PC-9 (cell line): ENCODE results near the gene IGSF6. TPM values are rescaled to one million over a fixed set of nuclear protein-coding genes. Genes with fewer than 3 reads are reported as not detected.

ENCODE experiments used
- BruUV-seq: library from RNA; stranded (reverse); fragments of 400-500 nt; replicated peaks from 2 replicates; lab custom pipeline; 2021; lab: Mats Ljungman, UMichigan
- CTCF ChIA-PET: fragments of 300-600 bp; sonication (Branson Sonifier 250); formaldehyde crosslinking; loops from one replicate; lab custom pipeline; 2022; ENCODE audit warnings: antibody characterized with exemption; lab: Charles Lee
- POLR2A ChIA-PET: fragments of 300-600 bp; sonication (Branson Sonifier 250); formaldehyde crosslinking; loops from one replicate; lab custom pipeline; 2022; ENCODE audit warnings: antibody characterized with exemption; ENCODE audit not compliant: unreplicated experiment; lab: Charles Lee
- DNase-seq, 2 experiments: peaks; one replicate each; pipeline versions ENCODE4 v3.0.0 to v3.0.0-alpha.2; 2015 to 2022; ENCODE audit warnings: mixed read lengths in 1 of 2
- H2AFZ ChIP-seq: fragments of 200-600 bp; sonication (generic); 2 replicates; pipeline ENCODE4 v1.8.1; 2017; ENCODE audit warnings: antibody characterized with exemption
- H3F3A ChIP-seq: fragments of 200-600 bp; sonication (generic); 2 replicates; pipeline ENCODE4 v1.8.1; 2017; ENCODE audit warnings: antibody characterized with exemption, mild to moderate bottlenecking, low read depth; ENCODE audit not compliant: insufficient read depth
- H3K27ac ChIP-seq: fragments of 200-600 bp; sonication (generic); 2 replicates; pipeline ENCODE4 v1.6.1; 2016; ENCODE audit warnings: mixed run types
- H3K27me3 ChIP-seq: fragments of 200-600 bp; sonication (generic); 2 replicates; pipeline ENCODE4 v1.6.1; 2016; ENCODE audit warnings: low read depth, mixed run types; ENCODE audit not compliant: insufficient read depth
- H3K36me3 ChIP-seq: fragments of 200-600 bp; sonication (generic); 2 replicates; pipeline ENCODE4 v1.6.1; 2016; ENCODE audit warnings: low read depth, mixed run types
- H3K4me1 ChIP-seq: fragments of 200-600 bp; sonication (generic); replicated peaks from 2 replicates; pipeline ENCODE4 v1.6.1; 2016; ENCODE audit warnings: mixed run types; ENCODE audit not compliant: insufficient read depth
- H3K4me2 ChIP-seq: fragments of 200-600 bp; sonication (generic); 2 replicates; pipeline ENCODE4 v1.6.1; 2017; ENCODE audit warnings: mixed run types
- H3K4me3 ChIP-seq: fragments of 200-600 bp; sonication (generic); 2 replicates; pipeline ENCODE4 v1.6.1; 2016; ENCODE audit warnings: mixed run types
- H3K79me2 ChIP-seq: fragments of 200-600 bp; sonication (generic); 2 replicates; pipeline ENCODE4 v1.6.1; 2017; ENCODE audit warnings: low read depth, mixed run types
- H3K9me2 ChIP-seq: fragments of 200-600 bp; sonication (generic); 2 replicates; pipeline ENCODE4 v1.8.1; 2017; ENCODE audit warnings: mild to moderate bottlenecking; ENCODE audit not compliant: insufficient read depth
- H3K9me3 ChIP-seq: fragments of 200-600 bp; sonication (generic); 2 replicates; pipeline ENCODE4 v1.8.1; 2016; ENCODE audit warnings: low read depth; ENCODE audit not compliant: insufficient read depth
- H4K20me1 ChIP-seq: fragments of 200-600 bp; sonication (generic); 2 replicates; pipeline ENCODE4 v1.8.1; 2017; ENCODE audit not compliant: insufficient read depth
- EZH2 ChIP-seq: fragments of 200-600 bp; sonication (generic); IDR thresholded peaks from 2 replicates; pipeline ENCODE4 v1.8.0; 2017; ENCODE audit warnings: antibody characterized with exemption, low read depth
- intact Hi-C: fragments of 100-400 bp; cut with micrococcal nuclease; formaldehyde crosslinking; loops from one replicate; pipeline ENCODE4 v1.10.0; 2022; ENCODE audit not compliant: unreplicated experiment
- total RNA-seq: library from RNA; stranded (reverse); gene quantifications from 2 replicates; pipeline ENCODE4 v1.2.3, GENCODE V29; 2021
- TF ChIP-seq, protein P1 (sequence below): fragments of 200-600 bp; sonication (generic); conservative IDR thresholded peaks from 2 replicates; pipeline ENCODE4 v1.6.1; 2017; ENCODE audit warnings: mixed run types, antibody characterized with exemption, mild to moderate bottlenecking, moderate library complexity

Gene IGSF6
- total RNA-seq, 1 experiment from 2014 or later, result not detected

DNA sequence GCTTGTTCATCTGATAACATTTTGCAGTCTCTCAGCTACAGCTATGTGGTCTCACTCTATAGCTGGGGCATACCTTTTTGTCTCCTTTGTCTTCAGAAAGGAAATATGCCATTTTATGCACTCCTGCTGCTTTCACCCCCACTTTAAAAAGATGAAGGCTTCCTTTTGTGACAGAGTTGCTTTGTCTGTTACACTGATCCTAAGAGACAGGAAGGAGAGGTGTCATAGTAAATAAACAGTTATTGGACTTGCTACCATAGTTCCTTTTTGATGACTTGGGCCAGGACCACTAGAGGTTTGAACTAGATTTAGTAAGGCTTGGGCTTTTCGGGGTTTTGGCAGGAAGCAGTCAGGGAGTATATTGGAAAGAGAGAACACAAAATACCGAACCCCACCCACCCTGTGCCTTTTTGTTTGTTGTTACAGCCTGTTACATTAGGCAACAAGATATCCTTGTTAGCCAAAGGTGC, 54.8 kb downstream of the IGSF6 start:
- Histone ChIP-seq H3K36me3 (no peaks in the 10 kb centered on the region), H3K4me1 (peaks cover 22% of the 10 kb centered on the region), H3K9me3 (no peaks in the 10 kb centered on the region), H4K20me1 (peaks cover 3% of the 10 kb centered on the region; the same call in 1 of the 2 replicates), H3K9me2 (no peaks in the 10 kb centered on the region), H3K79me2 (peaks cover 28% of the 10 kb centered on the region), H3K27me3 (no peaks in the 10 kb centered on the region), H3F3A (no peaks in the 10 kb centered on the region), H3K4me3 (no peak overlapping the region), H2AFZ (no peak overlapping the region), H3K4me2 (no peak overlapping the region), H3K27ac (no peak overlapping the region)
- no peak for TF ChIP-seq EZH2
- TF ChIP-seq, protein P1, sequence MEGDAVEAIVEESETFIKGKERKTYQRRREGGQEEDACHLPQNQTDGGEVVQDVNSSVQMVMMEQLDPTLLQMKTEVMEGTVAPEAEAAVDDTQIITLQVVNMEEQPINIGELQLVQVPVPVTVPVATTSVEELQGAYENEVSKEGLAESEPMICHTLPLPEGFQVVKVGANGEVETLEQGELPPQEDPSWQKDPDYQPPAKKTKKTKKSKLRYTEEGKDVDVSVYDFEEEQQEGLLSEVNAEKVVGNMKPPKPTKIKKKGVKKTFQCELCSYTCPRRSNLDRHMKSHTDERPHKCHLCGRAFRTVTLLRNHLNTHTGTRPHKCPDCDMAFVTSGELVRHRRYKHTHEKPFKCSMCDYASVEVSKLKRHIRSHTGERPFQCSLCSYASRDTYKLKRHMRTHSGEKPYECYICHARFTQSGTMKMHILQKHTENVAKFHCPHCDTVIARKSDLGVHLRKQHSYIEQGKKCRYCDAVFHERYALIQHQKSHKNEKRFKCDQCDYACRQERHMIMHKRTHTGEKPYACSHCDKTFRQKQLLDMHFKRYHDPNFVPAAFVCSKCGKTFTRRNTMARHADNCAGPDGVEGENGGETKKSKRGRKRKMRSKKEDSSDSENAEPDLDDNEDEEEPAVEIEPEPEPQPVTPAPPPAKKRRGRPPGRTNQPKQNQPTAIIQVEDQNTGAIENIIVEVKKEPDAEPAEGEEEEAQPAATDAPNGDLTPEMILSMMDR, result no peak
- CTCF ChIA-PET, result no interaction called here
- POLR2A ChIA-PET, result interaction anchor here (0.7 kb wide), 2 partner anchors 12 to 106 kb away, joined by 3 to 4 read pairs; no protein-coding TSS in a partner anchor
- BruUV-seq, result no TSS peak
- intact Hi-C loops, result loop anchor here (5.0 kb wide), 1 partner anchor 40 kb away; no protein-coding TSS in a partner anchor
- no peak for DNase-seq

DNA sequence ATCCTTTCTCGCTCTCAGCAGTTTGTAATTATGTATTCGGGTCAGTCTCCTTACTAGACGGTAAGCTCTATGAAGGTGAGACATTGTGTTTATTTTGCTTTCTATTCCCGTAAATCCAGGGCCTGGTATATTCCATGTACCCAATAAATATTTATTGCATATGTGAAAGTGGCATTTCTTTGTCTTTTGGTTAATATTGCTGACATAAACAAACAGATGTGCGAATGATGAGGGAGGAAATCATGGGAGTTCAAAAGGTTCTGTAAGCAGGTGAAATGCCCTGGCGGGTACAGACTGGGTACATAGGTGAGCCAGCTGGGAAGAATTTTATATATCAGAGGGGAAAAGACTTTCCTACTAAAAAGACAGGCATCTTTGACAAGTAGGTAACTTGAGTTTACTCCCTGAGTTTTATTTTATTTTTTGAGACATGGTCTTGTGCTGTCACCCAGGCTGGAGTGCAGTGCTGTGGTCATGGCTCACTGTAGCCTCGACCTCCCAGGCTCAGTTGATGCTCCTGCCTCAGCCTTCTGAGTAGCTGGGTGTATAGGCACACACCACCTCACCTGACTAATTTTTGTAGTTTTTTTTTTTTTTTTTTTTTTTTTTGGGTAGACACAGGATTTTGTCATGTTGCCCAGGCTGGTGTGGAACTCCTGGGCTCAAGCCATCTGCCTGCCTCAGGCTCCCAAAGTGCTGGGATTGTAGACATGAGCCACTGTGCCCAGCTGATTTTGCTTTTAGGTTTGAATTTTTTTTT, 58.7 kb downstream of the IGSF6 start:
- no peaks in the 10 kb centered on the region for H3K36me3 ChIP-seq
- no peaks in the 10 kb centered on the region for H3K27me3 ChIP-seq
- BruUV-seq, result no TSS peak
- H3F3A ChIP-seq, result peaks cover 30% of the 10 kb centered on the region
- ChIA-PET CTCF (interaction anchor here (0.7 kb wide), 1 partner anchor 1822 kb away, joined by 3 read pairs; no protein-coding TSS in a partner anchor), POLR2A (interaction anchor here (0.6 kb wide), 1 partner anchor 1111 kb away, joined by 3 read pairs; no protein-coding TSS in a partner anchor)
- H3K9me3 ChIP-seq, result no peaks in the 10 kb centered on the region
- H4K20me1 ChIP-seq, result no peaks in the 10 kb centered on the region
- peaks cover 36% of the 10 kb centered on the region for H3K4me1 ChIP-seq
- no peak overlapping the region for H3K27ac ChIP-seq
- TF ChIP-seq, protein P1, result no peak
- TF ChIP-seq EZH2, result no peak
- no peaks in the 10 kb centered on the region for H3K9me2 ChIP-seq
- H3K4me2 ChIP-seq, result no peak overlapping the region
- no peak overlapping the region for H3K4me3 ChIP-seq
- no peaks in the 10 kb centered on the region for H3K79me2 ChIP-seq
- intact Hi-C loops, result no loop called here
- DNase-seq, result no peak
- no peak overlapping the region for H2AFZ ChIP-seq

DNA sequence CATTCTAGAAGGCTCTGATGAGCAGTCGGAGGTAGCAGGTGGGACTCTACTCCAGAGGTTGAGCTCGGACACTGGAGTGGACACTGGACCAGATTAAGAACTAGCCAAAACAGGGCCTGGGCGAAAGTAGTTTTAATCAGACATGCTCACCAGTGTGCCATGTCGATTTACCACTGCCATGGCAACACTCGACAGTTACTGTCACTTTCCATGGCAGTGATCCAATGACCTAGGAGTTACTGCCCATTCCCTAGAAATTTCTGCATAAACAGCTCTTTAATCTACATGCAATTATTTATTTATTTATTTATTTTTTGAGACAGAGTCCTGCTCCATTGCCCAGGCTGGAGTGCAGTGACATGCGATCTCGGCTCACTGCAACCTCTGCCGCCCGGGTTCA, 60.2 kb downstream of the IGSF6 start:
- H3F3A ChIP-seq, result peaks cover 30% of the 10 kb centered on the region
- TF ChIP-seq, protein P1, result no peak
- TF ChIP-seq EZH2, result no peak
- intact Hi-C loops, result no loop called here
- no TSS peak for BruUV-seq
- H3K4me3 ChIP-seq, result no peak overlapping the region
- no peak overlapping the region for H3K27ac ChIP-seq
- H3K4me1 ChIP-seq, result peaks cover 38% of the 10 kb centered on the region
- H3K9me2 ChIP-seq, result no peaks in the 10 kb centered on the region
- no peaks in the 10 kb centered on the region for H3K36me3 ChIP-seq
- no peaks in the 10 kb centered on the region for H3K79me2 ChIP-seq
- POLR2A ChIA-PET, result no interaction called here
- H3K9me3 ChIP-seq, result no peaks in the 10 kb centered on the region
- H3K27me3 ChIP-seq, result no peaks in the 10 kb centered on the region
- no peaks in the 10 kb centered on the region for H4K20me1 ChIP-seq
- DNase-seq, result no peak
- CTCF ChIA-PET, result no interaction called here
- H3K4me2 ChIP-seq, result no peak overlapping the region
- H2AFZ ChIP-seq, result no peak overlapping the region
